Neutrophil (primary cell): Measurements from ENCODE around the gene C10orf95.
"Not testable (repeated sequence)": the region's sequence is repeated elsewhere in the genome, so short reads cannot be mapped to it uniquely, and the experiment has no call there.

ENCODE experiments used
- H3K27ac ChIP-seq: fragments of 200-600 bp; sonication (generic); 2 replicates; pipeline ENCODE4 v1.5.1; 2016; ENCODE audit warnings: mild to moderate bottlenecking, moderate library complexity
- H3K27me3 ChIP-seq: fragments of 200-600 bp; sonication (generic); 2 replicates; pipeline ENCODE4 v1.6.0; 2016; ENCODE audit warnings: mild to moderate bottlenecking
- H3K36me3 ChIP-seq: fragments of 200-600 bp; sonication (generic); 2 replicates; pipeline ENCODE4 v1.5.1; 2017
- H3K4me1 ChIP-seq, 2 experiments: fragments of 200-600 bp in 1 of 2; sonication (generic) in 1 of 2; 1 replicate in 1 of 2; 2 replicates in 1 of 2; pipeline versions ENCODE4 v1.5.1 to v1.6.1; 2013 to 2016; ENCODE audit warnings: low read depth in 1 of 2, low read length in 1 of 2, mild to moderate bottlenecking in 1 of 2, moderate library complexity in 1 of 2; ENCODE audit not compliant: control insufficient read depth in 1 of 2, insufficient read depth in 1 of 2
- H3K4me3 ChIP-seq, 2 experiments: fragments of 200-600 bp in 1 of 2; sonication (generic) in 1 of 2; 1 replicate in 1 of 2; 2 replicates in 1 of 2; pipeline ENCODE4 v1.5.1; 2013 to 2016; ENCODE audit warnings: low read depth in 1 of 2, low read length in 1 of 2, mild to moderate bottlenecking in 1 of 2, moderate library complexity in 1 of 2
- H3K9me3 ChIP-seq: fragments of 200-600 bp; sonication (generic); 2 replicates; pipeline ENCODE4 v1.5.1; 2016
- TF ChIP-seq, protein P1 (sequence below): fragments of 200-600 bp; sonication (generic); IDR thresholded peaks from 2 replicates; pipeline ENCODE4 v1.5.1; 2016; ENCODE audit warnings: antibody characterized with exemption

The C10orf95 gene, protein sequence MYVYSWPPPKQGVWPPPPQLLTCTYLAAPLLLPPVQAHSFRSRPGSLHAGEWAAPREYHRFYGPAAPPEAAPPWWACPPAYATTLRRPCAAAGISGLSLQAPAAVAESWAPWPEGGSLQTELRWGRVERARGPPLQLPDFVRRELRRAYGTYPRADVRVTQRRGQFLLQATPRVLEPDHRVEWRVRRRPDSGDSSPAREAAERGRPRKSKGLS

DNA sequence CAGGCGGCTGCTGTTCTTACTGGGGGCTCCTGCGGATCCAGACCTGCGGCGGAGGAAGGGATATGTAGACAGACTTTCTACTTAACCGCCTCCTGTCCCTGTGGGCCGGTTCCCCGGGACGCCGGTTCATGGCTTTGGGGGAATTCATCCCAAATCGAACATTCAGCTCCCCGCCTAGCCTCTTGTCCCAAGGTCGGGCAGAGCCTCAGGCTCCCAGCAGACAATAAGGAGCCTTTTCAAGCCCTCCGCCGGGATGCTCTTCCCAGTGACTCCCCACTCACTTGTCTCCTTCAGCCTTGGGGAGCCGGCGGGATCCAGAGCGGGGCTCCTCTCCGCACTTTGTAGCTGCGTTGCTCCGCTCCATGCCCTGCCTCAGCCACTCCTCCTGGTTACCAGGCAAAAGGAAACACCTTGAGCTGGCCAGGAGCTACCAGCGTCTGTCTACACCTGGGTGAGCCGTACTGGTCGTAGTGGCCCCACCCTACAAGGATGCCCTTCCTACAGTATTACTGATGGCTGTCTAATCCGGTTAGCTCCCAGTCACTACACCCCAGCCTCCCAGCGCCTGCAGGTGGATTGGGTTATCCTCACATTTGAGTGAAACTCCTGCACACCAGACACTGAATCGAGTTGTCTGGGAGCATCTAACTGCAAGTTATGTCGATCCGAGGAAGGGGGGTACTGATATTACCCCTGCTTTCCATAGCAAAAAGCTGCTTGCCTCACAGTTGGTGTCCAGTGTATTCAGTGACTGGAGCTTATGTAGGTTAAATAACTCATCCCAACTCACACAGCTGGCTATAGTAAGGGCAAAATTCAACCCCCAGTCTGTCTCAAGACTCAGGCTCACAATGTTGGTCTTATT lies at the start of gene C10orf95:
Gene C10orf95 (minus strand): TSS at position 439 of the 865 bp plus-strand sequence. CDS start 450 bp downstream, outside the sequence.
- Histone ChIP-seq H3K9me3 (no peaks in the 10 kb centered on the region), H3K4me3 (peak within 1 kb of the TSS; percentile 83 to 85), H3K36me3 (no peaks in the 10 kb centered on the region), H3K27ac (peak within 1 kb of the TSS; percentile 82), H3K4me1 (peaks cover 64% of the 10 kb centered on the region in 2 experiments), H3K27me3 (no peaks in the 10 kb centered on the region)
- TF ChIP-seq, protein P1, sequence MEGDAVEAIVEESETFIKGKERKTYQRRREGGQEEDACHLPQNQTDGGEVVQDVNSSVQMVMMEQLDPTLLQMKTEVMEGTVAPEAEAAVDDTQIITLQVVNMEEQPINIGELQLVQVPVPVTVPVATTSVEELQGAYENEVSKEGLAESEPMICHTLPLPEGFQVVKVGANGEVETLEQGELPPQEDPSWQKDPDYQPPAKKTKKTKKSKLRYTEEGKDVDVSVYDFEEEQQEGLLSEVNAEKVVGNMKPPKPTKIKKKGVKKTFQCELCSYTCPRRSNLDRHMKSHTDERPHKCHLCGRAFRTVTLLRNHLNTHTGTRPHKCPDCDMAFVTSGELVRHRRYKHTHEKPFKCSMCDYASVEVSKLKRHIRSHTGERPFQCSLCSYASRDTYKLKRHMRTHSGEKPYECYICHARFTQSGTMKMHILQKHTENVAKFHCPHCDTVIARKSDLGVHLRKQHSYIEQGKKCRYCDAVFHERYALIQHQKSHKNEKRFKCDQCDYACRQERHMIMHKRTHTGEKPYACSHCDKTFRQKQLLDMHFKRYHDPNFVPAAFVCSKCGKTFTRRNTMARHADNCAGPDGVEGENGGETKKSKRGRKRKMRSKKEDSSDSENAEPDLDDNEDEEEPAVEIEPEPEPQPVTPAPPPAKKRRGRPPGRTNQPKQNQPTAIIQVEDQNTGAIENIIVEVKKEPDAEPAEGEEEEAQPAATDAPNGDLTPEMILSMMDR, result no peak

DNA sequence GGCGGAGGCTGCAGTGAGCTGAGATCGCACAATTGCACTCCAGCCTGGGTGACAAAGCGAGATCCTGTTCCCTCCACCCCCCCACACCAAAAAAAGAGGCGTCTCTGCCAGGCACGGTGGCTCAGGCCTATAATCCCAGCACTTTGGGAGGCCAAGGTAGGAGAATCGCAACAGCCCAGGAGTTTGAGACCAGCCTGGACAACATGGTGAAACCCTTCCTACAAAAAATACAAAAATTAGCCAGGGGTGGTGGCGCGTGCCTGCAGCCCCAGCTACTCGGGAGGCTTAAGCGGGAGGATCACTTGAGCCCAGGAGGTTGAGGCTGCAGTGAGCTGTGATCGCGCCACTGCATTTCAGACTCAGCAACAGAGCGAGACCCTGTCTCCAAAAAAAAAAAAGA lies 49.3 kb upstream of the C10orf95 start:
- Histone ChIP-seq H3K4me1 (peaks cover 49 to 50% of the 10 kb centered on the region in 2 experiments), H3K4me3 (peak overlapping the region in 1 of 2 experiments; percentile 100)
- not testable (repeated sequence) for H3K27ac ChIP-seq, H3K27me3 ChIP-seq, H3K9me3 ChIP-seq, H3K36me3 ChIP-seq

DNA sequence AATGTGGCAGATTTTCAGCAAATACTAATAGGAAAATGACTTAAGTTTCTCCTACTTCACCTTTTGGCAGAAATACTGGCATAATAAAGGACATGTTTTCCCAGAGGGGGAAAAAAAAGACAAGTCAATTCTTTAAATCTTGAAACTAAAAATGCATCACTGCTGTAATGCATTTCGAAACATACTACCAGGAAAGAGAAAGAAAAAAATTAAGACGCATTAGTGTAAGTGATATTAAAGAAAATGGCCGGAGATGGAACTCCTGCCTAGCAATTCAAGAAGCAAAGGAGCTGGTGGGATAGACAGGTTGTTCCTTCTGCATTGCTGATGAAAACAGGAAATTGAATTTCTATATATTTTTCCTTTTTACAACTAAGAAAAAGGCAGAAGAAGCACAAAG lies 48.0 kb upstream of the C10orf95 start:
- no peak overlapping the region for H3K4me3 ChIP-seq
- H3K27ac ChIP-seq, result peak overlapping the region; percentile 0
- TF ChIP-seq, protein P1, result no peak
- no peaks in the 10 kb centered on the region for H3K9me3 ChIP-seq
- peaks cover 38 to 39% of the 10 kb centered on the region in 2 experiments for H3K4me1 ChIP-seq
- no peaks in the 10 kb centered on the region for H3K27me3 ChIP-seq
- no peaks in the 10 kb centered on the region for H3K36me3 ChIP-seq

DNA sequence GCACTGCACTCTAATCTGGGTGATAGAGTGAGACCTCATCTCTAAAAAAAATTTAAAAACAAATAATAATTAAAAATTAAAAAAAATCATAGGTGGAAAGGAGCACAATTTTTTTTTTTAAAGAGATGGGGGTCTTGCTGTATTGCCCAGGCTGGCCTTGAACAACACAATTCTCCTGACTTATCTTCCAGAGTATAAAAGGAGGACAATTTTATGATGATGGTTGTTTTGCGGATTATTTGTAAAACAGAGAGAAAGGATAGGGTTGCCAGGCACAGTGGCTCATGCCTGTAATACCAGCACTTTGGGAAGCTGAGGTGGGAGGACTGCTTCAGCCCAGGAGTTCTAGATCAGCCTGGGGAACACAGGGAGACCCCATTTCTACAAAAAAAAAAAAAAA lies 46.2 kb upstream of the C10orf95 start:
- no peaks in the 10 kb centered on the region for H3K9me3 ChIP-seq
- no peak overlapping the region for H3K4me3 ChIP-seq
- no peaks in the 10 kb centered on the region for H3K27me3 ChIP-seq
- H3K4me1 ChIP-seq, result peaks cover 23 to 26% of the 10 kb centered on the region in 2 experiments
- peaks cover 1% of the 10 kb centered on the region for H3K36me3 ChIP-seq
- TF ChIP-seq, protein P1, result no peak
- no peak overlapping the region for H3K27ac ChIP-seq

DNA sequence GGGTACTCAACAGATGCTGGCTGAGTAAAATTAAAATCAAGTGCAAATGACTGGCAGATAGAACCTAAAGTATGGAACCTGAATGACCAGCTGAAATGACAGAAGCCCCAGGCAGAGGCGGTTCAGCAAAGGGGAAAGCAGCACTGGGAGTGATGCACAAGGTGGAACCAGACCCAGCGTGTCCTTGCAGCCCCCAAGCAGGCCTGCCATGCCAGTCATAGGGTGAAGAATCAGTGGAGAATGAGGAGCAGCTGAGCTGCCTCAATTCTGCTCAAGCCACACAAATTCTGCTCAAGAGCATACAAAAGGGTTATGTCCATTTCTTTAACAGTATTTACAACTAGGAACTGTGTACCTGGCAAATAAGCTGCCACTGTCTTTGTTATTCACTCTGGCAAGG lies 42.4 kb upstream of the C10orf95 start:
- Histone ChIP-seq H3K4me3 (no peak overlapping the region), H3K4me1 (peaks cover under 1 to 1% of the 10 kb centered on the region in 2 experiments), H3K27ac (no peak overlapping the region), H3K36me3 (peaks cover 25% of the 10 kb centered on the region), H3K9me3 (no peaks in the 10 kb centered on the region), H3K27me3 (no peaks in the 10 kb centered on the region)
- TF ChIP-seq, protein P1, result no peak

DNA sequence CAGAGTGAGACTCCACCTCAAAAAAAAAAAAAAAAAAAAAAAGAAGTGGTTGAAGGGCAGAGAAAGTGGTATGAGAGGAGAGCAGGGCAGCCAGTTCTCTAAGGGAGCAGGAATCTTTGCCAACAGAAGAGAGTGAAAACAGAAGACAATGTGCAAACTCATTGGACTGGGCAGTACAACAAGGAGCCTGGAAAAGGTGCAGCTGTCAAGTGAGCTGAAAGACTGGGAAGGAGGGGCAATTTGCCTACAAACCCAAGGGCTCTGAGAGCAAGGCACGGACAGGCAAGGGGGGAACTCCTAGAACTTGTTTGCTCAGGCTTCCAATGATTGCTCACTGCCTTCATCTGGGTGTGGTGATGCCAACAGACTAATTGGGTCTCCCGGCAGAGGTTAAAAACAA lies 41.6 kb upstream of the C10orf95 start:
- peaks cover 33% of the 10 kb centered on the region for H3K36me3 ChIP-seq
- no peaks in the 10 kb centered on the region for H3K9me3 ChIP-seq
- TF ChIP-seq, protein P1, result no peak
- H3K27ac ChIP-seq, result no peak overlapping the region
- no peak overlapping the region for H3K4me3 ChIP-seq
- no peaks in the 10 kb centered on the region for H3K4me1 ChIP-seq
- H3K27me3 ChIP-seq, result no peaks in the 10 kb centered on the region
